Choroid plexus epithelial cell (primary cell): ENCODE results near the gene ADSS2.

ENCODE experiments used
- DNase-seq: peaks from one replicate; pipeline ENCODE4 v3.0.0-alpha.2; 2010; ENCODE audit warnings: low read depth
- H3K4me3 ChIP-seq: 2 replicates; pipeline ENCODE4 v1.5.1; 2011; ENCODE audit warnings: low read depth, mild to moderate bottlenecking, control low read depth, low read length, moderate library complexity
- CTCF ChIP-seq: conservative IDR thresholded peaks from 2 replicates; pipeline ENCODE4 v1.5.1; 2011; ENCODE audit warnings: low read depth, mild to moderate bottlenecking, control low read depth, inconsistent platforms, low read length, moderate library complexity

The ADSS2 gene

GRCh38 chr1:244431166-244431565, 20.5 kb downstream of the ADSS2 start:
- no peak overlapping the region for H3K4me3 ChIP-seq
- no peak for DNase-seq
- no peak for TF ChIP-seq CTCF

- no peak overlapping the region for H3K4me3 ChIP-seq
- no peak for TF ChIP-seq CTCF
- DNase-seq: no peak
Observed at GRCh38 chr1:244429818-244430217, 21.9 kb downstream of the ADSS2 start.

GRCh38 chr1:244427647-244428046, 24.1 kb downstream of the ADSS2 start:
- no peak for DNase-seq
- H3K4me3 ChIP-seq: no peak overlapping the region
- TF ChIP-seq CTCF: no peak

- no peak for DNase-seq
- H3K4me3 ChIP-seq: no peak overlapping the region
Observed at GRCh38 chr1:244424649-244425334, 26.9 kb downstream of the ADSS2 start.

GRCh38 chr1:244422174-244422573, 29.5 kb downstream of the ADSS2 start:
- no peak for TF ChIP-seq CTCF
- no peak overlapping the region for H3K4me3 ChIP-seq
- DNase-seq: no peak

More at GRCh38 chr1:244424649-244425334, 26.9 kb downstream of the ADSS2 start:
- TF ChIP-seq CTCF: no peak

GRCh38 chr1:244419024-244419423, 32.7 kb downstream of the ADSS2 start:
- TF ChIP-seq CTCF: no peak
- no peak overlapping the region for H3K4me3 ChIP-seq
- DNase-seq: no peak

GRCh38 chr1:244414543-244414942, 37.2 kb downstream of the ADSS2 start:
- peak; percentile 85 for DNase-seq
- no peak overlapping the region for H3K4me3 ChIP-seq
- TF ChIP-seq CTCF: peak; percentile 69
